Astrocyte (in vitro differentiated cells and primary cell): Measurements from ENCODE around the gene PLXNA3. TPM values are rescaled to one million over a fixed set of nuclear protein-coding genes. Genes with fewer than 3 reads are reported as not detected.

Source experiments
- DNase-seq: peaks from one replicate; pipeline ENCODE4 v3.0.0-alpha.2; 2010; ENCODE audit warnings: low read depth
- FAIRE-seq: peaks from 2 replicates; lab custom pipeline; 2011; peaks lifted over from hg19 to GRCh38; lab: Jason Lieb, UNC
- H2AFZ ChIP-seq: 2 replicates; pipeline ENCODE4 v1.6.0; 2012; ENCODE audit warnings: low read depth, low read length, inconsistent platforms
- H3K27ac ChIP-seq: 2 replicates; pipeline ENCODE4 v1.5.1; 2011; ENCODE audit warnings: low read depth, low read length, inconsistent platforms
- H3K27me3 ChIP-seq: 2 replicates; pipeline ENCODE4 v1.6.0; 2011; ENCODE audit warnings: low read length, inconsistent platforms; ENCODE audit not compliant: insufficient read depth
- H3K36me3 ChIP-seq: 2 replicates; pipeline ENCODE4 v1.5.1; 2011; ENCODE audit warnings: low read length, inconsistent platforms; ENCODE audit not compliant: insufficient read depth
- H3K4me1 ChIP-seq: 2 replicates; pipeline ENCODE4 v1.5.1; 2011; ENCODE audit warnings: low read length, inconsistent platforms; ENCODE audit not compliant: insufficient read depth
- H3K4me2 ChIP-seq: 2 replicates; pipeline ENCODE4 v1.6.0; 2012; ENCODE audit warnings: low read length, inconsistent platforms
- H3K4me3 ChIP-seq: 2 replicates; pipeline ENCODE4 v1.5.1; 2011; ENCODE audit warnings: low read depth, mild to moderate bottlenecking, low read length, inconsistent platforms; ENCODE audit not compliant: insufficient read depth
- H3K79me2 ChIP-seq: 2 replicates; pipeline ENCODE4 v1.6.0; 2012; ENCODE audit warnings: mild to moderate bottlenecking, low read length, inconsistent platforms; ENCODE audit not compliant: insufficient read depth
- H3K9ac ChIP-seq: 2 replicates; pipeline ENCODE4 v1.6.0; 2012; ENCODE audit warnings: mild to moderate bottlenecking, low read length, inconsistent platforms
- H3K9me3 ChIP-seq: 2 replicates; pipeline ENCODE4 v1.5.1; 2012; ENCODE audit warnings: low read depth, mild to moderate bottlenecking, low read length, inconsistent platforms; ENCODE audit not compliant: insufficient read depth
- H4K20me1 ChIP-seq: 2 replicates; pipeline ENCODE4 v1.6.0; 2012; ENCODE audit warnings: low read length, inconsistent platforms; ENCODE audit not compliant: insufficient read depth
- H3K27ac Mint-ChIP-seq: one replicate; pipeline ENCODE4 v1.8.0; 2021; ENCODE audit warnings: mild to moderate bottlenecking, mixed read lengths; ENCODE audit not compliant: unreplicated experiment
- H3K27me3 Mint-ChIP-seq: one replicate; pipeline ENCODE4 v1.8.0; 2021; ENCODE audit warnings: low read depth, mixed read lengths; ENCODE audit not compliant: unreplicated experiment
- H3K36me3 Mint-ChIP-seq: one replicate; pipeline ENCODE4 v1.8.0; 2021; ENCODE audit warnings: low read depth, mixed read lengths; ENCODE audit not compliant: unreplicated experiment
- H3K4me1 Mint-ChIP-seq: one replicate; pipeline ENCODE4 v1.8.0; 2021; ENCODE audit warnings: low read depth, mixed read lengths; ENCODE audit not compliant: unreplicated experiment
- H3K4me3 Mint-ChIP-seq: one replicate; pipeline ENCODE4 v1.8.0; 2021; ENCODE audit warnings: mild to moderate bottlenecking, moderate library complexity, mixed read lengths; ENCODE audit not compliant: unreplicated experiment
- H3K9me3 Mint-ChIP-seq: one replicate; pipeline ENCODE4 v1.8.0; 2021; ENCODE audit warnings: mild to moderate bottlenecking, mixed read lengths; ENCODE audit not compliant: unreplicated experiment
- EZH2 ChIP-seq: IDR thresholded peaks from 2 replicates; pipeline ENCODE4 v1.6.1; 2012; ENCODE audit warnings: mild to moderate bottlenecking, low read length, inconsistent platforms; ENCODE audit not compliant: insufficient read depth
- total RNA-seq: library from RNA; stranded (reverse); gene quantifications from 2 replicates; pipeline ENCODE4 v1.2.1, GENCODE V29; 2021
- TF ChIP-seq, protein P1 (sequence below): IDR thresholded peaks from 2 replicates; pipeline ENCODE4 v1.5.1; 2011; ENCODE audit warnings: low read depth, mild to moderate bottlenecking, inconsistent platforms, low read length, moderate library complexity; ENCODE audit not compliant: insufficient read depth

Gene PLXNA3
- total RNA-seq, 1 donor from 2014 or later: 117 TPM

DNA sequence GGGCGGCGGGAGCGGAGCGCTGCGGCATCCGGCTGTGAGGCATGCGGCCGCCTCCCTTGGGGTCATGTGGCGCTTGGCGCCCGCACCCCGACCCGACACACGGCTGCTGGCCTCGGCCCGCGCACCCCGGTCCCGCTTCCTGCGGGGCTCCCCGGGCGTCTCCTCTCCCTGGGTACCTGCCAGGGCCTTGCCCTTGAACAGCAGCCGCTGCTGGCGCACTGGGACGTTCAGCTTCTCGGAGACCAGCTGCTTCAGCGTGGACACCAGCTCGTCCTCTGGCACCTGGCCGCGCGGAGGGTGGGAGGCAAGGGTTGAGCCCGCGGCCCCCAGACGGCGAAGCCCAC lies 27.9 kb downstream of the PLXNA3 start:
- H3K27me3 Mint-ChIP-seq: no peaks in the 10 kb centered on the region
- H3K4me3 ChIP-seq: peak overlapping the region; percentile 51
- H3K27ac ChIP-seq: no peak overlapping the region
- no peaks in the 10 kb centered on the region for H3K9me3 Mint-ChIP-seq
- H3K4me1 ChIP-seq: peaks cover 18% of the 10 kb centered on the region
- no peak overlapping the region for H3K27ac Mint-ChIP-seq
- H3K36me3 Mint-ChIP-seq: peaks cover 4% of the 10 kb centered on the region
- H3K36me3 ChIP-seq: no peaks in the 10 kb centered on the region
- no peaks in the 10 kb centered on the region for H4K20me1 ChIP-seq
- H3K4me3 Mint-ChIP-seq: no peak overlapping the region
- no peaks in the 10 kb centered on the region for H3K9me3 ChIP-seq
- H2AFZ ChIP-seq: no peak overlapping the region
- no peak for TF ChIP-seq EZH2
- TF ChIP-seq, protein P1, sequence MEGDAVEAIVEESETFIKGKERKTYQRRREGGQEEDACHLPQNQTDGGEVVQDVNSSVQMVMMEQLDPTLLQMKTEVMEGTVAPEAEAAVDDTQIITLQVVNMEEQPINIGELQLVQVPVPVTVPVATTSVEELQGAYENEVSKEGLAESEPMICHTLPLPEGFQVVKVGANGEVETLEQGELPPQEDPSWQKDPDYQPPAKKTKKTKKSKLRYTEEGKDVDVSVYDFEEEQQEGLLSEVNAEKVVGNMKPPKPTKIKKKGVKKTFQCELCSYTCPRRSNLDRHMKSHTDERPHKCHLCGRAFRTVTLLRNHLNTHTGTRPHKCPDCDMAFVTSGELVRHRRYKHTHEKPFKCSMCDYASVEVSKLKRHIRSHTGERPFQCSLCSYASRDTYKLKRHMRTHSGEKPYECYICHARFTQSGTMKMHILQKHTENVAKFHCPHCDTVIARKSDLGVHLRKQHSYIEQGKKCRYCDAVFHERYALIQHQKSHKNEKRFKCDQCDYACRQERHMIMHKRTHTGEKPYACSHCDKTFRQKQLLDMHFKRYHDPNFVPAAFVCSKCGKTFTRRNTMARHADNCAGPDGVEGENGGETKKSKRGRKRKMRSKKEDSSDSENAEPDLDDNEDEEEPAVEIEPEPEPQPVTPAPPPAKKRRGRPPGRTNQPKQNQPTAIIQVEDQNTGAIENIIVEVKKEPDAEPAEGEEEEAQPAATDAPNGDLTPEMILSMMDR: no peak
- peaks cover 34% of the 10 kb centered on the region for H3K79me2 ChIP-seq
- DNase-seq (no peak), FAIRE-seq (no peak)
- H3K9ac ChIP-seq: peak overlapping the region; percentile 68
- no peaks in the 10 kb centered on the region for H3K27me3 ChIP-seq
- H3K4me2 ChIP-seq: peak overlapping the region; percentile 82
- no peaks in the 10 kb centered on the region for H3K4me1 Mint-ChIP-seq

DNA sequence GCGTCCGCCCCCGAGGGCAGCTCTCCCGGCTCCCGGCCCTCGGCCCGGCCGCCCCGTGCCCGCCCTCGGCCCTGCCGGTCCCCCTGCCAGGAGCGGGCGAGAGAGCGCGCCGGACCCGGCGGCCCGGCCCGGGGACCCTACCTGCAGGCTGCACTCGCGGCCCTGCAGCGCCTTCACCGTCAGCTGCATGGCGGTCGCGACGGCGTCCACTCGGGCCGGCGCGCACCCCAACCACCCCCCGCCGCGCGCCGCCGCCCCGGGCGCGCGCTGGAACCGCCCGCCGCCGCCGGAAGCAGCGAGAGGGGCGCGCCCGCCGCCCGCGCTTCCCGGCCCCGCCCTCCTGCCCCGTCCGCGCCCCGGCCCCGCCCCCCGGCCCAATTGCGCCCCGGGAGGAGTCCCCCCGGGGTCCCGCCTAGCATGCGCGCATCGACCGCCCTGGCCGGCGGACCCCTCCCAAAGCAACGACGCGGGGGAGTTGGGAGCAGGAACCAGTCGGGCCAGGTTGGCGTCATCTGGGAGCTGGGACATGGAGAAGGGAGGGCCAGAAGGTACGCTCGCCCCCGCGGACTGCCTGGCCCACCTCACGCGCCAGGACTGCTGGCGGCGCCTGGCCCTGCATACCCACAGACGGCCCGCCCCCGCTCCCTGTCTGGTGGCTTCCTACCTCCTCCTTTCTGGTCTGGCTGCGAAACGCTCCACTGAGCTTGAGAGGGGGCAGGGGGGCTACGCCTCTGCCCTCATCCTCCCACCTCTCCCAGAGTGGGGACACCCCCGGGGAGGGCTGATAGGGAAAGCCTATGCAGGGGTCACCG lies 28.5 kb downstream of the PLXNA3 start, which contains the start of gene UBL4A:
Gene UBL4A (minus strand): TSS at position 220 of the 812 bp plus-strand sequence. CDS start 31 bp downstream, at position 189.
- H3K9me3 Mint-ChIP-seq: no peaks in the 10 kb centered on the region
- H3K9ac ChIP-seq: peak within 1 kb of the TSS; percentile 68

More for the DNA sequence above, 28.5 kb downstream of the PLXNA3 start, which contains the start of gene UBL4A:
- Histone ChIP-seq H3K9me3 (no peaks in the 10 kb centered on the region), H3K27ac (peak within 1 kb of the TSS; percentile 19), H3K36me3 (no peaks in the 10 kb centered on the region), H2AFZ (no peak within 1 kb of the TSS), H3K4me2 (peak within 1 kb of the TSS; percentile 82), H4K20me1 (no peaks in the 10 kb centered on the region), H3K79me2 (peaks cover 34% of the 10 kb centered on the region), H3K27me3 (no peaks in the 10 kb centered on the region), H3K4me3 (peak within 1 kb of the TSS; percentile 51), H3K4me1 (peaks cover 18% of the 10 kb centered on the region)
- DNase-seq (peak; percentile 36), FAIRE-seq (no peak)
- Mint-ChIP-seq H3K27ac (peak within 1 kb of the TSS; percentile 58), H3K27me3 (no peaks in the 10 kb centered on the region), H3K36me3 (peaks cover 4% of the 10 kb centered on the region), H3K4me1 (no peaks in the 10 kb centered on the region), H3K4me3 (peak within 1 kb of the TSS; percentile 77)
- no peak for TF ChIP-seq EZH2
- TF ChIP-seq, protein P1: no peak
